Ascending aorta (tissue), 2 donors: ENCODE results near the gene PARVA. TPM values are rescaled to one million over a fixed set of nuclear protein-coding genes. Genes with fewer than 3 reads are reported as not detected.

Source experiments
- DNase-seq, 2 donors: peaks; one replicate each; pipeline ENCODE4 v3.0.0-alpha.2; 2019; ENCODE audit warnings: low spot score in 2 of 2
- H3K27ac ChIP-seq, 2 donors: fragments of 200-600 bp; sonication (generic); one replicate each; pipeline ENCODE4 v1.5.1; 2016 to 2017; ENCODE audit warnings: mild to moderate bottlenecking in 1 of 2
- H3K27me3 ChIP-seq: fragments of 200-600 bp; sonication (generic); one replicate; pipeline ENCODE4 v1.5.1; 2017
- H3K36me3 ChIP-seq, 2 donors: fragments of 200-600 bp; sonication (generic); one replicate each; pipeline ENCODE4 v1.5.1; 2016
- H3K4me1 ChIP-seq, 2 donors: fragments of 200-600 bp; sonication (generic); one replicate each; pipeline ENCODE4 v1.5.1; 2016 to 2017; ENCODE audit warnings: mild to moderate bottlenecking in 1 of 2
- H3K4me3 ChIP-seq, 2 donors: fragments of 200-600 bp; sonication (generic); one replicate each; pipeline ENCODE4 v1.5.1; 2016 to 2017; ENCODE audit warnings: mild to moderate bottlenecking in 1 of 2
- H3K9me3 ChIP-seq, 2 donors: fragments of 200-600 bp; sonication (generic); one replicate each; pipeline ENCODE4 v1.5.1; 2016
- intact Hi-C: fragments of 100-400 bp; cut with DNase I; formaldehyde crosslinking; loops from one replicate; pipeline ENCODE4 v1.15.1; 2023
- total RNA-seq: library from RNA; depleted of rRNA; stranded (reverse); fragments of >200 nt; gene quantifications from one replicate; pipeline ENCODE4 v1.1.0, GENCODE V29; 2016
- TF ChIP-seq, protein P1 (sequence below), 3 experiments: fragments of 200-600 bp in 2 of 3; fragments of 450-650 bp in 1 of 3; sonication (generic) in 2 of 3; IDR thresholded peaks; one replicate each; pipeline ENCODE4 v1.5.1; 2016 to 2019; ENCODE audit warnings: antibody characterized with exemption in 3 of 3, mild to moderate bottlenecking in 1 of 3, moderate library complexity in 1 of 3

The PARVA gene
- 51.6 TPM for total RNA-seq

DNA sequence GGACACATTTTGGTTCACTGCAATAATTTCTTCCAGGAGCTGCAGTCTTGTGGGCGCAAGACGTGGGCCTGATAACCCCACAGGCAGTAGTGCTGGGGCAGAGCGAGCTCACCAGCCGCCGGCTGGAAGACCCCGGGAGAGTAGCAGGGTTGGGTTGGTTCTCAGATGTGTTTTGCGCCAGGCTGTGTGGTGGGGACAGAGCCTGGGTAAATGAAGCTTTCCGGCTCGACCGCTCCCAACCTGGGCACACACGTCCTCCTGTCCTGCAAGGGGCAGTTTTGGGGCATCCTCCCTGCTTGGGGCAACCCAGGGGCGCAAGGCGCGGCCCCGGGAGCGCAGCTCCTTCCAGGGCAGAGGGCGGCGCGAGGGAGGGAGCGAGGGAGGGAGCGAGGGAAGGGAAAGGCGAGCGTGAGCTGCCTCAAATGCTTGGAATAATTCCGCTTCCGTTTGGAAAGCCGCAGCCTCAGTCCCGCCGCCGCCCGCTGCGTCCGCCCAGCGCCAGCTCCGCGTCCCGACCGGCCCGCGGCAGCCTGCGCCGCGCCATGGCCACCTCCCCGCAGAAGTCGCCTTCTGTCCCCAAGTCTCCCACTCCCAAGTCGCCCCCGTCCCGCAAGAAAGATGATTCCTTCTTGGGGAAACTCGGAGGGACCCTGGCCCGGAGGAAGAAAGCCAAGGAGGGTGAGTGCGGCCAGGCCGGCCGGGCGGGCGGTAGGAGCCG lies at the start of gene PARVA:
Gene PARVA (plus strand): TSS at position 466 of the 718 bp plus-strand sequence. CDS start 77 bp downstream, at position 543.
- intact Hi-C loops: loop anchor here (1.0 to 5.0 kb wide), 6 partner anchors 35 to 330 kb away; partner anchors contain the start of gene TEAD1
- peak in 1 of 2 donors; percentile 79 for DNase-seq
- H3K4me1 ChIP-seq: peaks cover 0 to 21% of the 10 kb centered on the region in 2 donors

DNA sequence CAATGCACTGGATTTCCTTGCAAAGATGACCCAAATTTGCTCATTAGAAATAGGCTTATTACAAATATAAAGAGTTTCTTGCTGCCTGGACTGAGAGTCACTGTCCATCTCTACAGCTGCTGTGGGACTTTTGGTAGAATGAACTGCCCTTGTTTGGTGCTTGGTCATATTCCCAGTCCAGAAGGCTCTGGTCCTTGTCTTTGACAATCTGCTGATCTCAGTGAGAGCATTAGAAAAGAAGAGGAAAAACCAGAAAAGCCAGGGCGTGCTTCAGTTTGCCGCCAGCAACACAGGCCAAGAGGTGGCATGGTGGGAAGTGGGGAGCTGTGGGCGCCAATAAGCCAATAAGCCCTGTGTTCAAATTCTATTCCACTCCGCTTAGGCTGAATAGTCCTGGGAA lies 48.2 kb upstream of the PARVA start:
- no peak for DNase-seq
- intact Hi-C loops: no loop called here
- no peak overlapping the region for H3K27ac ChIP-seq

More for the DNA sequence above, at the start of gene PARVA:
- Histone ChIP-seq H3K27me3 (no peaks in the 10 kb centered on the region), H3K27ac (peak within 1 kb of the TSS; percentile 97), H3K9me3 (no peaks in the 10 kb centered on the region), H3K36me3 (peaks cover 0 to 8% of the 10 kb centered on the region in 2 donors), H3K4me3 (peak within 1 kb of the TSS; percentile 88)
- TF ChIP-seq, protein P1, sequence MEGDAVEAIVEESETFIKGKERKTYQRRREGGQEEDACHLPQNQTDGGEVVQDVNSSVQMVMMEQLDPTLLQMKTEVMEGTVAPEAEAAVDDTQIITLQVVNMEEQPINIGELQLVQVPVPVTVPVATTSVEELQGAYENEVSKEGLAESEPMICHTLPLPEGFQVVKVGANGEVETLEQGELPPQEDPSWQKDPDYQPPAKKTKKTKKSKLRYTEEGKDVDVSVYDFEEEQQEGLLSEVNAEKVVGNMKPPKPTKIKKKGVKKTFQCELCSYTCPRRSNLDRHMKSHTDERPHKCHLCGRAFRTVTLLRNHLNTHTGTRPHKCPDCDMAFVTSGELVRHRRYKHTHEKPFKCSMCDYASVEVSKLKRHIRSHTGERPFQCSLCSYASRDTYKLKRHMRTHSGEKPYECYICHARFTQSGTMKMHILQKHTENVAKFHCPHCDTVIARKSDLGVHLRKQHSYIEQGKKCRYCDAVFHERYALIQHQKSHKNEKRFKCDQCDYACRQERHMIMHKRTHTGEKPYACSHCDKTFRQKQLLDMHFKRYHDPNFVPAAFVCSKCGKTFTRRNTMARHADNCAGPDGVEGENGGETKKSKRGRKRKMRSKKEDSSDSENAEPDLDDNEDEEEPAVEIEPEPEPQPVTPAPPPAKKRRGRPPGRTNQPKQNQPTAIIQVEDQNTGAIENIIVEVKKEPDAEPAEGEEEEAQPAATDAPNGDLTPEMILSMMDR (IDR thresholded peaks at IDR 0.05): peak in 1 of 3 experiments; percentile 9

DNA sequence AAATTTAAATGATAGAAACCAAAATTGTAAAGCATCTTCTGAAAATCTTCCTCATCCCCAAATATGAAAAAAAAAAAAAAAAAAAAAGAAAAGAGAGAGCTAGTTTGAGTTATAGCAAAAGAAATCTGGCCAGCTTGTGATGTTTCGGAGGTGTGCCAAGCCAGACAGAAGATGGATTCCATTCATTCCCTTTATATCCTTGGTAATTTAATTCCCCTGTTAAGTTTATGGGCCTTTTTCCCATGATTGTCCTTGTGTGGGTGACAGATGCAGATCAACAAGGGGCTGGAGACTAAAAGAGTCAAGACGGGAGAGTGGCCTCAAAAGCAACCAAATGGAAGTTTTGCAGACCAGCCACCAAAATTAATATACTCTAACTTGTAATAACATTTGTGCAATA lies 47.6 kb upstream of the PARVA start:
- Histone ChIP-seq H3K27ac (no peak overlapping the region), H3K4me1 (peaks cover 0 to 3% of the 10 kb centered on the region in 2 donors), H3K36me3 (peaks cover 2 to 21% of the 10 kb centered on the region in 2 donors), H3K27me3 (no peaks in the 10 kb centered on the region), H3K9me3 (no peaks in the 10 kb centered on the region), H3K4me3 (no peak overlapping the region)
- no peak for DNase-seq
- intact Hi-C loops: loop anchor here (2.0 to 5.0 kb wide), 2 partner anchors 47 to 343 kb away; partner anchors contain the start of genes PARVA and TEAD1
- TF ChIP-seq, protein P1 (IDR thresholded peaks at IDR 0.05): no peak

More for the DNA sequence above, 48.2 kb upstream of the PARVA start:
- TF ChIP-seq, protein P1 (IDR thresholded peaks at IDR 0.05): no peak
- no peaks in the 10 kb centered on the region for H3K9me3 ChIP-seq
- no peaks in the 10 kb centered on the region for H3K27me3 ChIP-seq
- H3K36me3 ChIP-seq: peaks cover 8 to 26% of the 10 kb centered on the region in 2 donors
- peaks cover 0 to 3% of the 10 kb centered on the region in 2 donors for H3K4me1 ChIP-seq
- H3K4me3 ChIP-seq: no peak overlapping the region

- no peaks in the 10 kb centered on the region for H3K9me3 ChIP-seq
- intact Hi-C loops: loop anchor here (1.0 to 5.0 kb wide), 3 partner anchors 46 to 564 kb away; partner anchors contain the start of genes PARVA and TEAD1
- H3K27ac ChIP-seq: no peak overlapping the region
- H3K4me1 ChIP-seq: peaks cover 0 to 3% of the 10 kb centered on the region in 2 donors
- DNase-seq: no peak
- H3K27me3 ChIP-seq: no peaks in the 10 kb centered on the region
- no peak overlapping the region for H3K4me3 ChIP-seq
- peaks cover 0 to 14% of the 10 kb centered on the region in 2 donors for H3K36me3 ChIP-seq
- TF ChIP-seq, protein P1 (IDR thresholded peaks at IDR 0.05): no peak
These were observed 46.7 kb upstream of the PARVA start for GRCh38 chr11:12330485-12331231.

GRCh38 chr11:12331239-12331874 lies 46.0 kb upstream of the PARVA start:
- peak in 1 of 2 donors; percentile 88 for DNase-seq
- peaks cover 0 to 3% of the 10 kb centered on the region in 2 donors for H3K4me1 ChIP-seq
- peaks cover 0 to 11% of the 10 kb centered on the region in 2 donors for H3K36me3 ChIP-seq
- H3K27me3 ChIP-seq: no peaks in the 10 kb centered on the region
- no peak overlapping the region for H3K27ac ChIP-seq
- no peak overlapping the region for H3K4me3 ChIP-seq
- intact Hi-C loops: loop anchor here (1.0 to 5.0 kb wide), 3 partner anchors 45 to 563 kb away; partner anchors contain the start of genes PARVA and TEAD1
- H3K9me3 ChIP-seq: no peaks in the 10 kb centered on the region
- TF ChIP-seq, protein P1 (IDR thresholded peaks at IDR 0.05): peak; percentile 63 to 78 (median 74)
